GM23338 (cell line): ENCODE results near the gene PALM.

Experiments
- CREB1 ChIP-seq: fragments of 250-450 bp; sonication (Bioruptor Pico); IDR thresholded peaks from 2 replicates; pipeline ENCODE4 v1.5.0; 2020; ENCODE audit warnings: low read depth, mild to moderate bottlenecking, moderate library complexity
- EZH2 ChIP-seq: fragments of 200-600 bp; sonication (generic); IDR thresholded peaks from one replicate; pipeline ENCODE4 v1.8.0; 2017; ENCODE audit warnings: antibody characterized with exemption, mild to moderate bottlenecking, low read depth; ENCODE audit not compliant: unreplicated experiment
- EZH2phosphoT487 ChIP-seq: fragments of 200-600 bp; sonication (generic); IDR thresholded peaks from one replicate; pipeline ENCODE4 v1.8.1; 2018; ENCODE audit warnings: antibody characterized with exemption; ENCODE audit not compliant: unreplicated experiment
- JUNB ChIP-seq: IDR thresholded peaks from one replicate; pipeline ENCODE4 v1.6.1; 2016; ENCODE audit warnings: antibody characterized with exemption; ENCODE audit not compliant: unreplicated experiment
- NANOG ChIP-seq: IDR thresholded peaks from 2 replicates; pipeline ENCODE4 v1.6.1; 2016; ENCODE audit warnings: antibody characterized with exemption, borderline replicate concordance
- POLR2AphosphoS5 ChIP-seq: IDR thresholded peaks from 2 replicates; pipeline ENCODE4 v1.6.1; 2016; ENCODE audit warnings: antibody characterized with exemption, low read depth
- STAT1 ChIP-seq: IDR thresholded peaks from one replicate; pipeline ENCODE4 v1.6.1; 2016; ENCODE audit warnings: antibody characterized with exemption; ENCODE audit not compliant: unreplicated experiment
- TF ChIP-seq, protein P1 (sequence below), 2 experiments: fragments of 200-600 bp in 1 of 2; sonication (generic) in 1 of 2; conservative IDR thresholded peaks; 2 replicates each; pipeline versions ENCODE4 v1.5.1 to v1.6.1; 2016 to 2017; ENCODE audit warnings: antibody characterized with exemption in 2 of 2, low read depth in 2 of 2, mild to moderate bottlenecking in 2 of 2, moderate library complexity in 1 of 2
- TF ChIP-seq, protein P2 (sequence below): IDR thresholded peaks from 2 replicates; pipeline ENCODE4 v1.6.1; 2016; ENCODE audit warnings: antibody characterized with exemption
- TF ChIP-seq, protein P3 (sequence below): IDR thresholded peaks from one replicate; pipeline ENCODE4 v1.6.1; 2018; ENCODE audit warnings: antibody characterized with exemption; ENCODE audit not compliant: unreplicated experiment

DNA sequence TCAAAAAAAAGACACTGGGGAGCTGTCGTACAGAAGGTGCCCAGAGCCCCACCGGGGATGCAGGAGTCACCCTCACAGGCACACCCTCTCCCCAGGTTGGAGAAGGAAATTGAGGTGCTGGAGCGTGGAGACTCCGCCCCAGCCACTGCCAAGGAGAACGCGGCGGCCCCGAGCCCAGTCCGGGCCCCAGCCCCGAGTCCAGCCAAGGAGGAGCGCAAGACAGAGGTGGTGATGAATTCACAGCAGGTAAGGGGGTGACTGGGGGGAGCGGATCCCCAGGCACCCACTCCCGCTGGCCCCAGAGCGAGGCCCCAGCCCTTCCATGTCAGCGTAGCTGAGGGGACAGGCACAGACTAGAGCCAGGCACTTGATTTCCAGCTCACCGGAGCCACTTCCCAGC is 22.3 kb downstream of the PALM start:
- TF ChIP-seq EZH2 (no peak), CREB1 (CRISPR knock-in tag) (no peak), NANOG (no peak), JUNB (no peak), STAT1 (no peak), POLR2AphosphoS5 (no peak), EZH2phosphoT487 (no peak)
- TF ChIP-seq, protein P1, sequence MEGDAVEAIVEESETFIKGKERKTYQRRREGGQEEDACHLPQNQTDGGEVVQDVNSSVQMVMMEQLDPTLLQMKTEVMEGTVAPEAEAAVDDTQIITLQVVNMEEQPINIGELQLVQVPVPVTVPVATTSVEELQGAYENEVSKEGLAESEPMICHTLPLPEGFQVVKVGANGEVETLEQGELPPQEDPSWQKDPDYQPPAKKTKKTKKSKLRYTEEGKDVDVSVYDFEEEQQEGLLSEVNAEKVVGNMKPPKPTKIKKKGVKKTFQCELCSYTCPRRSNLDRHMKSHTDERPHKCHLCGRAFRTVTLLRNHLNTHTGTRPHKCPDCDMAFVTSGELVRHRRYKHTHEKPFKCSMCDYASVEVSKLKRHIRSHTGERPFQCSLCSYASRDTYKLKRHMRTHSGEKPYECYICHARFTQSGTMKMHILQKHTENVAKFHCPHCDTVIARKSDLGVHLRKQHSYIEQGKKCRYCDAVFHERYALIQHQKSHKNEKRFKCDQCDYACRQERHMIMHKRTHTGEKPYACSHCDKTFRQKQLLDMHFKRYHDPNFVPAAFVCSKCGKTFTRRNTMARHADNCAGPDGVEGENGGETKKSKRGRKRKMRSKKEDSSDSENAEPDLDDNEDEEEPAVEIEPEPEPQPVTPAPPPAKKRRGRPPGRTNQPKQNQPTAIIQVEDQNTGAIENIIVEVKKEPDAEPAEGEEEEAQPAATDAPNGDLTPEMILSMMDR (conservative IDR thresholded peaks at IDR 0.05; ENCODE audit: low read depth in 2 of 2) = no peak
- TF ChIP-seq, protein P2, sequence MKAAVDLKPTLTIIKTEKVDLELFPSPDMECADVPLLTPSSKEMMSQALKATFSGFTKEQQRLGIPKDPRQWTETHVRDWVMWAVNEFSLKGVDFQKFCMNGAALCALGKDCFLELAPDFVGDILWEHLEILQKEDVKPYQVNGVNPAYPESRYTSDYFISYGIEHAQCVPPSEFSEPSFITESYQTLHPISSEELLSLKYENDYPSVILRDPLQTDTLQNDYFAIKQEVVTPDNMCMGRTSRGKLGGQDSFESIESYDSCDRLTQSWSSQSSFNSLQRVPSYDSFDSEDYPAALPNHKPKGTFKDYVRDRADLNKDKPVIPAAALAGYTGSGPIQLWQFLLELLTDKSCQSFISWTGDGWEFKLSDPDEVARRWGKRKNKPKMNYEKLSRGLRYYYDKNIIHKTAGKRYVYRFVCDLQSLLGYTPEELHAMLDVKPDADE = no peak
- TF ChIP-seq, protein P3, sequence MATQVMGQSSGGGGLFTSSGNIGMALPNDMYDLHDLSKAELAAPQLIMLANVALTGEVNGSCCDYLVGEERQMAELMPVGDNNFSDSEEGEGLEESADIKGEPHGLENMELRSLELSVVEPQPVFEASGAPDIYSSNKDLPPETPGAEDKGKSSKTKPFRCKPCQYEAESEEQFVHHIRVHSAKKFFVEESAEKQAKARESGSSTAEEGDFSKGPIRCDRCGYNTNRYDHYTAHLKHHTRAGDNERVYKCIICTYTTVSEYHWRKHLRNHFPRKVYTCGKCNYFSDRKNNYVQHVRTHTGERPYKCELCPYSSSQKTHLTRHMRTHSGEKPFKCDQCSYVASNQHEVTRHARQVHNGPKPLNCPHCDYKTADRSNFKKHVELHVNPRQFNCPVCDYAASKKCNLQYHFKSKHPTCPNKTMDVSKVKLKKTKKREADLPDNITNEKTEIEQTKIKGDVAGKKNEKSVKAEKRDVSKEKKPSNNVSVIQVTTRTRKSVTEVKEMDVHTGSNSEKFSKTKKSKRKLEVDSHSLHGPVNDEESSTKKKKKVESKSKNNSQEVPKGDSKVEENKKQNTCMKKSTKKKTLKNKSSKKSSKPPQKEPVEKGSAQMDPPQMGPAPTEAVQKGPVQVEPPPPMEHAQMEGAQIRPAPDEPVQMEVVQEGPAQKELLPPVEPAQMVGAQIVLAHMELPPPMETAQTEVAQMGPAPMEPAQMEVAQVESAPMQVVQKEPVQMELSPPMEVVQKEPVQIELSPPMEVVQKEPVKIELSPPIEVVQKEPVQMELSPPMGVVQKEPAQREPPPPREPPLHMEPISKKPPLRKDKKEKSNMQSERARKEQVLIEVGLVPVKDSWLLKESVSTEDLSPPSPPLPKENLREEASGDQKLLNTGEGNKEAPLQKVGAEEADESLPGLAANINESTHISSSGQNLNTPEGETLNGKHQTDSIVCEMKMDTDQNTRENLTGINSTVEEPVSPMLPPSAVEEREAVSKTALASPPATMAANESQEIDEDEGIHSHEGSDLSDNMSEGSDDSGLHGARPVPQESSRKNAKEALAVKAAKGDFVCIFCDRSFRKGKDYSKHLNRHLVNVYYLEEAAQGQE = no peak
